GM23248 (cell line): Measurements from ENCODE around the gene NKAIN1.
"Not testable (repeated sequence)": the region's sequence is repeated elsewhere in the genome, so short reads cannot be mapped to it uniquely, and the experiment has no call there.

Experiments used
- EZH2 ChIP-seq: fragments of 200-600 bp; sonication (generic); IDR thresholded peaks from 2 replicates; pipeline ENCODE4 v1.6.1; 2018; ENCODE audit warnings: antibody characterized with exemption, mild to moderate bottlenecking; ENCODE audit not compliant: insufficient read depth, poor library complexity, severe bottlenecking
- EZH2phosphoT487 ChIP-seq: fragments of 200-600 bp; sonication (generic); IDR thresholded peaks from 2 replicates; pipeline ENCODE4 v1.6.1; 2018; ENCODE audit warnings: antibody characterized with exemption, moderate library complexity, mild to moderate bottlenecking, low read depth; ENCODE audit not compliant: insufficient read depth

DNA sequence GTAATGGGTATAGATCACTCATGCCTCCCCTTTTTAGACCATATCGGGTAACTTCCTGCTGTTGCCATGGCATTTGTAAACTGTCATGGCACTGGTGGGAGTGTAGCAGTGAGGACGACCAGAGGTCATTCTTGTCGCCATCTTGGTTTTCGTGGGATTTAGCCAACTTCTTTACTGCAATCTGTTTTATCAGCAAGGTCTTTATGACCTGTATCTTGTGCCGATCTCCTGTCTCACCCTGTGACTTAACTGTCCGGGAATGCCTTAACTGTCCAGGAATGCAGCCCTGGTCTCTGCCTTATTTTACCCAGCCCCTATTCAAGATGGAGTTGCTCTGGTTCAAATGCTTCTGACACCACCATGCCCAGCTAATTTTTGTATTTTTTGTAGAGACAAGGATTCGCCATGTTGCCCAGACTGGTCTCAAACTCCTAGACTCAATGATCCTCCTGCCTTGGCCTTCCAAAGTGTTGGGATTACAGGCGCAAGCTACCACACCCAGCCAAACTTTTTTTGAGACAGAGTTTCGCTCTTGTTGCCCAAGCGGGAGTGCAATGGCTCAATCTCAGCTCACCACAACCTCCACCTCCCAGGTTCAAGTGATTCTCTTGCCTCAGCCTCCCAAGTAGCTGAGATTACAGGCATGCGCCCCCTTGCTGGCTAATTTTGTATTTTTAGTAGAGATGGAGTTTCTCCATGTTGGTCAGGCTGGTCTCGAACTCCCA is 100.7 kb downstream of the NKAIN1 start:
- not testable (repeated sequence) for TF ChIP-seq EZH2, EZH2phosphoT487
